K562 (cell line): ENCODE data around the gene SLC16A6. TPM values are rescaled to one million over a fixed set of nuclear protein-coding genes. Genes with fewer than 3 reads are reported as not detected.
"Not testable (repeated sequence)": the region's sequence is repeated elsewhere in the genome, so short reads cannot be mapped to it uniquely, and the experiment has no call there.

Experiments used
- ATAC-seq: fragments of 200-7000 bp; cut with Tn5 transposase; 3 replicates; pipeline ENCODE4 v1.9.1; 2020; ENCODE audit warnings: moderate library complexity
- BruUV-seq: library from RNA; stranded (reverse); fragments of 400-500 nt; replicated peaks from 2 replicates; lab custom pipeline; 2021; lab: Mats Ljungman, UMichigan
- CTCF ChIA-PET: fragments of 300-600 bp; formaldehyde crosslinking; extraction: SDS; loops from one replicate; lab custom pipeline; 2021; ENCODE audit warnings: low intra/inter-chr PET ratio; lab: Yijun Ruan, JAX
- POLR2A ChIA-PET: fragments of 300-600, 350-650 bp; sonication (Branson Sonifier 250); formaldehyde crosslinking; extraction: SDS; loops from one replicate; lab custom pipeline; 2021; ENCODE audit warnings: antibody characterized with exemption, inconsistent platforms; lab: Yijun Ruan, JAX
- DNase-seq, 4 experiments: peaks; one replicate each; pipeline versions ENCODE4 v3.0.0 to v3.0.0-alpha.2; 2011 to 2018; ENCODE audit warnings: low spot score in 3 of 4, mixed read lengths in 3 of 4; ENCODE audit errors: extremely low read depth in 1 of 4
- FAIRE-seq: peaks from 2 replicates; lab custom pipeline; 2011; peaks lifted over from hg19 to GRCh38; lab: Jason Lieb, UNC
- H2AFZ ChIP-seq: 2 replicates; pipeline ENCODE4 v1.6.0; 2011; ENCODE audit warnings: low read depth, low read length, control low read depth, inconsistent platforms
- H3K27ac ChIP-seq: fragments of 200-600 bp; 3 replicates; pipeline ENCODE4 v1.8.0; 2011; ENCODE audit warnings: low read depth, mild to moderate bottlenecking, control low read depth, inconsistent platforms, low read length, moderate library complexity, mixed read lengths; ENCODE audit errors: extremely low read depth
- H3K27me3 ChIP-seq, 2 experiments: fragments of 300-600 bp in 1 of 2; 2 replicates in 1 of 2; 3 replicates in 1 of 2; pipeline versions ENCODE4 v1.6.0 to v1.8.0; 2011; ENCODE audit warnings: inconsistent platforms in 2 of 2, low read length in 2 of 2, mild to moderate bottlenecking in 1 of 2, mixed read lengths in 1 of 2, moderate library complexity in 1 of 2; ENCODE audit not compliant: control insufficient read depth in 2 of 2, insufficient read depth in 2 of 2
- H3K36me3 ChIP-seq: fragments of 300-600 bp; 3 replicates; pipeline ENCODE4 v1.8.0; 2011; ENCODE audit warnings: mild to moderate bottlenecking, low read length, inconsistent platforms; ENCODE audit not compliant: control insufficient read depth, insufficient read depth
- H3K4me1 ChIP-seq, 2 experiments: fragments of 200-600 bp in 1 of 2; replicated peaks in 1 of 2; 2 replicates in 1 of 2; 3 replicates in 1 of 2; pipeline versions ENCODE4 v1.5.1 to v1.8.0; 2011; ENCODE audit warnings: inconsistent platforms in 2 of 2, low read length in 2 of 2, mild to moderate bottlenecking in 1 of 2, mixed read lengths in 1 of 2, moderate library complexity in 1 of 2; ENCODE audit not compliant: control insufficient read depth in 2 of 2, insufficient read depth in 2 of 2
- H3K4me2 ChIP-seq: 2 replicates; pipeline ENCODE4 v1.6.1; 2011; ENCODE audit warnings: low read length, control low read depth, inconsistent platforms, mixed read lengths; ENCODE audit not compliant: insufficient read depth
- H3K4me3 ChIP-seq: fragments of 200-600 bp; sonication (generic), shearing (Covaris generic); 2 replicates; pipeline ENCODE4 v1.5.1; 2016; ENCODE audit warnings: control low read depth, inconsistent platforms
- H3K79me2 ChIP-seq: fragments of 200-600 bp; 3 replicates; pipeline ENCODE4 v1.8.0; 2011; ENCODE audit warnings: low read length, inconsistent platforms; ENCODE audit not compliant: control insufficient read depth, insufficient read depth
- H3K9ac ChIP-seq, 2 experiments: 2 replicates each; pipeline versions ENCODE4 v1.6.0 to v1.6.1; 2011; ENCODE audit warnings: low read depth in 2 of 2, low read length in 2 of 2, control low read depth in 1 of 2, inconsistent platforms in 1 of 2, mild to moderate bottlenecking in 1 of 2, mixed read lengths in 1 of 2; ENCODE audit not compliant: insufficient read depth in 1 of 2
- H3K9me1 ChIP-seq: one replicate; pipeline ENCODE4 v1.6.0; 2011; ENCODE audit warnings: inconsistent platforms, mild to moderate bottlenecking, low read length, moderate library complexity; ENCODE audit not compliant: control insufficient read depth, insufficient read depth
- H3K9me3 ChIP-seq: replicated peaks from 2 replicates; pipeline ENCODE4 v1.5.1; 2011; ENCODE audit warnings: low read depth, low read length, inconsistent platforms; ENCODE audit not compliant: control insufficient read depth, insufficient read depth
- H4K20me1 ChIP-seq: replicated peaks from 2 replicates; pipeline ENCODE4 v1.6.1; 2011; ENCODE audit warnings: low read length, inconsistent platforms, mixed read lengths; ENCODE audit not compliant: control insufficient read depth, insufficient read depth
- WGBS: fragments of 100-300 bp; shearing (Covaris generic); methylation state at CpG from one replicate; pipeline ENCODE4 v1.1.6; 2016; ENCODE audit warnings: low coverage, mixed read lengths; ENCODE audit not compliant: insufficient coverage; ENCODE audit errors: missing lambda C conversion rate; 5-methylcytosine and 5-hydroxymethylcytosine counted together
- in situ Hi-C: fragments of 300-500 bp; cut with MboI; formaldehyde crosslinking; loops from 4 replicates; pipeline ENCODE4 v1.15.0; 2018; ENCODE audit warnings: inconsistent platforms, mixed read lengths
- intact Hi-C: fragments of 100-400 bp; cut with micrococcal nuclease; formaldehyde crosslinking; loops from 2 replicates; pipeline ENCODE4 v1.14.2; 2022
- polyA plus RNA-seq, 8 experiments: library from polyadenylated mRNA; depleted of rRNA in 4 of 8; stranded (reverse) in 5 of 8; unstranded in 3 of 8; fragments of >200 nt; fragmentation: Nextera tagmentation in 2 of 8; fragmentation: Illumina TruSeq in 1 of 8; extraction: Ambion mirVana in 2 of 8; extraction: Trizol in 1 of 8; gene quantifications; 2 replicates each; pipeline versions ENCODE4 v1.2.1 to v1.2.3, GENCODE V29; 2011 to 2014; ENCODE audit warnings: inconsistent platforms in 1 of 8, missing spikeins in 1 of 8
- total RNA-seq, 7 experiments: library from RNA; depleted of rRNA in 6 of 7; stranded (reverse); fragments of >200 nt in 6 of 7; fragmentation: Illumina TruSeq in 2 of 7; extraction: Trizol in 2 of 7; gene quantifications; 2 replicates each; pipeline versions ENCODE4 v1.2.1 to v1.2.3, GENCODE V29; 2011 to 2021; ENCODE audit warnings: low replicate concordance in 1 of 7

SLC16A6 gene
- total and polyA plus RNA-seq, 9 of the 15 experiments (the other 6 are each of a cell fraction or from before 2014, with no cell fraction given) = 0.05 to 0.31 (median 0.15) TPM

GRCh38 chr17:68220186-68220585 lies 70.7 kb downstream of the SLC16A6 start:
- H3K9me1 ChIP-seq, BruUV-seq, FAIRE-seq, H3K36me3 ChIP-seq, H4K20me1 ChIP-seq, in situ Hi-C loops, H2AFZ ChIP-seq, H3K9me3 ChIP-seq, H3K4me1 ChIP-seq, H3K4me2 ChIP-seq, DNase-seq, POLR2A ChIA-PET, CTCF ChIA-PET, H3K27ac ChIP-seq, intact Hi-C loops, H3K4me3 ChIP-seq, ATAC-seq, H3K9ac ChIP-seq, H3K79me2 ChIP-seq: not testable (repeated sequence)
- 0% methylated on average over 1 of the region's 2 CpGs for WGBS
- H3K27me3 ChIP-seq = peaks cover 12 to 21% of the 10 kb centered on the region in 2 experiments; a peak in 4 of 5 replicates

GRCh38 chr17:68219429-68219828 lies 71.5 kb downstream of the SLC16A6 start:
- FAIRE-seq, ATAC-seq, H3K4me1 ChIP-seq, H3K79me2 ChIP-seq, H3K4me3 ChIP-seq, in situ Hi-C loops, intact Hi-C loops, H3K9me1 ChIP-seq, H3K4me2 ChIP-seq, H3K27ac ChIP-seq, BruUV-seq, H3K36me3 ChIP-seq, H3K9me3 ChIP-seq, H3K9ac ChIP-seq, CTCF ChIA-PET, H2AFZ ChIP-seq, H4K20me1 ChIP-seq, POLR2A ChIA-PET, DNase-seq: not testable (repeated sequence)
- 7% methylated on average over 4 of the region's 5 CpGs for WGBS
- peaks cover 13 to 15% of the 10 kb centered on the region in 2 experiments; a peak in 4 of 5 replicates for H3K27me3 ChIP-seq

Other genes with a start within 250 kb of the SLC16A6 start
- 22.6 and 30.9 TPM in 2 replicates for gene AMZ2, start 43.1 kb downstream of the SLC16A6 start, total RNA-seq (2014; rRNA removed)
- 52.6 and 57.9 TPM in 2 replicates for gene AMZ2, start 43.1 kb downstream of the SLC16A6 start, total RNA-seq (2014; rRNA removed; fragmentation: Illumina TruSeq; extraction: Trizol)
- gene AMZ2, start 43.1 kb downstream of the SLC16A6 start, total RNA-seq (2015; rRNA removed; fragmentation: Illumina TruSeq; extraction: Trizol) = 44.8 and 47.0 TPM in 2 replicates
- gene AMZ2, start 43.1 kb downstream of the SLC16A6 start, total RNA-seq (2021) = 41.1 and 43.2 TPM in 2 replicates
- gene AMZ2, start 43.1 kb downstream of the SLC16A6 start, polyA plus RNA-seq (2011; rRNA removed) = 54.0 and 59.2 TPM in 2 replicates
- gene AMZ2, start 43.1 kb downstream of the SLC16A6 start, polyA plus RNA-seq (2014; fragmentation: Illumina TruSeq; extraction: Trizol) = 75.2 and 92.2 TPM in 2 replicates
- 10 to 100 TPM; 56.9 to 74.5 TPM for gene AMZ2, start 43.1 kb downstream of the SLC16A6 start, polyA plus RNA-seq (2014; fragmentation: Nextera tagmentation; extraction: Ambion mirVana)
- gene AMZ2, start 43.1 kb downstream of the SLC16A6 start, polyA plus RNA-seq (2014; rRNA removed) = 34.8 and 41.8 TPM in 2 replicates
- 1.7 and 1.8 TPM in 2 replicates for gene ARSG, start 368 bp upstream of the SLC16A6 start, total RNA-seq (2014; rRNA removed)
- 2.1 and 3.1 TPM in 2 replicates for gene ARSG, start 368 bp upstream of the SLC16A6 start, total RNA-seq (2014; rRNA removed; fragmentation: Illumina TruSeq; extraction: Trizol)
- 1.6 and 2.1 TPM in 2 replicates for gene ARSG, start 368 bp upstream of the SLC16A6 start, total RNA-seq (2015; rRNA removed; fragmentation: Illumina TruSeq; extraction: Trizol)
- gene ARSG, start 368 bp upstream of the SLC16A6 start, total RNA-seq (2021) = 1.1 and 1.6 TPM in 2 replicates
- 0.64 and 1.4 TPM in 2 replicates for gene ARSG, start 368 bp upstream of the SLC16A6 start, polyA plus RNA-seq (2011; rRNA removed)
- 3.8 and 5.6 TPM in 2 replicates for gene ARSG, start 368 bp upstream of the SLC16A6 start, polyA plus RNA-seq (2014; fragmentation: Illumina TruSeq; extraction: Trizol)
- gene ARSG, start 368 bp upstream of the SLC16A6 start, polyA plus RNA-seq (2014; fragmentation: Nextera tagmentation; extraction: Ambion mirVana) = 1 to 10 TPM; 1.0 to 1.8 TPM
- 3.7 and 3.8 TPM in 2 replicates for gene ARSG, start 368 bp upstream of the SLC16A6 start, polyA plus RNA-seq (2014; rRNA removed)
- 10.9 and 12.8 TPM in 2 replicates for gene WIPI1, start 166.4 kb upstream of the SLC16A6 start, total RNA-seq (2014; rRNA removed)
- 12.1 and 14.7 TPM in 2 replicates for gene WIPI1, start 166.4 kb upstream of the SLC16A6 start, total RNA-seq (2014; rRNA removed; fragmentation: Illumina TruSeq; extraction: Trizol)
- 8.2 and 8.6 TPM in 2 replicates for gene WIPI1, start 166.4 kb upstream of the SLC16A6 start, total RNA-seq (2015; rRNA removed; fragmentation: Illumina TruSeq; extraction: Trizol)
- gene WIPI1, start 166.4 kb upstream of the SLC16A6 start, total RNA-seq (2021) = 11.8 and 13.2 TPM in 2 replicates
- gene WIPI1, start 166.4 kb upstream of the SLC16A6 start, polyA plus RNA-seq (2011; rRNA removed) = 11.6 and 16.9 TPM in 2 replicates
- gene WIPI1, start 166.4 kb upstream of the SLC16A6 start, polyA plus RNA-seq (2014; fragmentation: Illumina TruSeq; extraction: Trizol) = 15.6 and 15.9 TPM in 2 replicates
- 1 to 10 TPM; 3.7 to 3.8 TPM for gene WIPI1, start 166.4 kb upstream of the SLC16A6 start, polyA plus RNA-seq (2014; fragmentation: Nextera tagmentation; extraction: Ambion mirVana)
- gene WIPI1, start 166.4 kb upstream of the SLC16A6 start, polyA plus RNA-seq (2014; rRNA removed) = 16.0 and 23.5 TPM in 2 replicates
- 58.9 and 67.5 TPM in 2 replicates for gene PRKAR1A, start 221.3 kb upstream of the SLC16A6 start, total RNA-seq (2014; rRNA removed)
- 69.2 and 85.5 TPM in 2 replicates for gene PRKAR1A, start 221.3 kb upstream of the SLC16A6 start, total RNA-seq (2014; rRNA removed; fragmentation: Illumina TruSeq; extraction: Trizol)
- gene PRKAR1A, start 221.3 kb upstream of the SLC16A6 start, total RNA-seq (2015; rRNA removed; fragmentation: Illumina TruSeq; extraction: Trizol) = 69.4 and 70.5 TPM in 2 replicates
- 83.4 and 87.2 TPM in 2 replicates for gene PRKAR1A, start 221.3 kb upstream of the SLC16A6 start, total RNA-seq (2021)
- gene PRKAR1A, start 221.3 kb upstream of the SLC16A6 start, polyA plus RNA-seq (2011; rRNA removed) = 67.3 and 95.6 TPM in 2 replicates
- 58.2 and 58.3 TPM in 2 replicates for gene PRKAR1A, start 221.3 kb upstream of the SLC16A6 start, polyA plus RNA-seq (2014; fragmentation: Illumina TruSeq; extraction: Trizol)
- gene PRKAR1A, start 221.3 kb upstream of the SLC16A6 start, polyA plus RNA-seq (2014; fragmentation: Nextera tagmentation; extraction: Ambion mirVana) = 10 to 100 TPM; 15.0 to 16.3 TPM
- 56.0 and 73.0 TPM in 2 replicates for gene PRKAR1A, start 221.3 kb upstream of the SLC16A6 start, polyA plus RNA-seq (2014; rRNA removed)